A172 (cell line): ENCODE data around the gene TPSD1. TPM values are rescaled to one million over a fixed set of nuclear protein-coding genes. Genes with fewer than 3 reads are reported as not detected.
"Not testable (repeated sequence)": the region's sequence is repeated elsewhere in the genome, so short reads cannot be mapped to it uniquely, and the experiment has no call there.

Source experiments
- DNase-seq: peaks from one replicate; pipeline ENCODE4 v3.0.0-alpha.2; 2015; ENCODE audit warnings: low spot score
- total RNA-seq: library from RNA; depleted of rRNA; stranded (reverse); fragments of >200 nt; shearing (Covaris generic); gene quantifications from 2 replicates; pipeline ENCODE4 v1.2.3, GENCODE V29; 2014

The TPSD1 gene
- total RNA-seq, 1 experiment from 2014 or later, result not detected

GRCh38 chr16:1241081-1241480 lies 14.8 kb upstream of the TPSD1 start:
- DNase-seq, result not testable (repeated sequence)

GRCh38 chr16:1243363-1243762 lies 12.5 kb upstream of the TPSD1 start:
- DNase-seq, result not testable (repeated sequence)

GRCh38 chr16:1243907-1244850 lies 11.7 kb upstream of the TPSD1 start:
- not testable (repeated sequence) for DNase-seq

GRCh38 chr16:1244881-1245280 lies 11.0 kb upstream of the TPSD1 start:
- DNase-seq, result peak; percentile 86

GRCh38 chr16:1245452-1246020 lies 10.3 kb upstream of the TPSD1 start:
- no peak for DNase-seq

GRCh38 chr16:1247903-1248537 lies 7.8 kb upstream of the TPSD1 start:
- not testable (repeated sequence) for DNase-seq

- DNase-seq, result not testable (repeated sequence)
Observed at GRCh38 chr16:1249031-1249755, 6.7 kb upstream of the TPSD1 start.

GRCh38 chr16:1253701-1254364 lies 2.0 kb upstream of the TPSD1 start:
- DNase-seq, result not testable (repeated sequence)

- not testable (repeated sequence) for DNase-seq
Observed at GRCh38 chr16:1254821-1255220, 1.0 kb upstream of the TPSD1 start.

GRCh38 chr16:1256296-1256873 lies 516 bp downstream of the TPSD1 start:
- not testable (repeated sequence) for DNase-seq

- DNase-seq, result no peak
Observed at GRCh38 chr16:1256874-1257322, 1.0 kb downstream of the TPSD1 start.

GRCh38 chr16:1257561-1258224 lies 1.8 kb downstream of the TPSD1 start:
- DNase-seq, result no peak

GRCh38 chr16:1258225-1258600 lies 2.3 kb downstream of the TPSD1 start:
- no peak for DNase-seq

- DNase-seq, result no peak
Observed at GRCh38 chr16:1258906-1259759, 3.3 kb downstream of the TPSD1 start.

GRCh38 chr16:1259760-1260068 lies 3.8 kb downstream of the TPSD1 start:
- no peak for DNase-seq

- no peak for DNase-seq
Observed at GRCh38 chr16:1260101-1260680, 4.3 kb downstream of the TPSD1 start.

- DNase-seq, result no peak
Observed at GRCh38 chr16:1261131-1261892, 5.4 kb downstream of the TPSD1 start.

GRCh38 chr16:1262210-1262845 lies 6.5 kb downstream of the TPSD1 start:
- DNase-seq, result no peak
